HCT116 (cell line): ENCODE data around the gene NT5C1B.

Experiments
- CTCF ChIP-seq, 3 experiments: fragments of 200-600 bp in 1 of 3; sonication (generic) in 1 of 3; IDR thresholded peaks in 2 of 3; conservative IDR thresholded peaks in 1 of 3; 2 replicates each; pipeline ENCODE4 v1.5.1; 2012 to 2017; ENCODE audit warnings: low read depth in 2 of 3, low read length in 2 of 3, antibody characterized with exemption in 1 of 3, borderline replicate concordance in 1 of 3, control low read depth in 1 of 3, mild to moderate bottlenecking in 1 of 3, mixed read lengths in 1 of 3, mixed run types in 1 of 3, moderate library complexity in 1 of 3; ENCODE audit not compliant: insufficient read depth in 1 of 3
- EZH2 ChIP-seq: fragments of 200-600 bp; sonication (generic); IDR thresholded peaks from 2 replicates; pipeline ENCODE4 v1.6.1; 2017; ENCODE audit warnings: antibody characterized with exemption, mixed run types
- JUND ChIP-seq: IDR thresholded peaks from 2 replicates; pipeline ENCODE4 v1.6.1; 2012

- TF ChIP-seq JUND (no peak), EZH2 (no peak), CTCF (IDR thresholded peaks at IDR 0.05 in 2 of 3, conservative IDR thresholded peaks at IDR 0.05 in 1 of 3; ENCODE audit: borderline replicate concordance in 1 of 3, insufficient read depth in 1 of 3, low read depth in 2 of 3, low read length in 2 of 3) (no peak)
These were observed at the start of gene NT5C1B for GRCh38 chr2:18589354-18589753.
